OCI-LY7 (cell line): ENCODE measurements around the gene CAPS.

Source experiments
- CTCF ChIP-seq: fragments of 200-600 bp; sonication (generic); conservative IDR thresholded peaks from 2 replicates; pipeline ENCODE4 v1.5.1; 2014; ENCODE audit warnings: mild to moderate bottlenecking, antibody characterized with exemption, low read length, moderate library complexity, mixed read lengths
- EZH2phosphoT487 ChIP-seq: fragments of 200-600 bp; sonication (generic); IDR thresholded peaks from 2 replicates; pipeline ENCODE4 v1.6.1; 2018; ENCODE audit warnings: low read depth, borderline replicate concordance, mild to moderate bottlenecking, mixed run types, antibody characterized with exemption, low read length, moderate library complexity, mixed read lengths

GRCh38 chr19:5958074-5958850 lies 44.2 kb downstream of the CAPS start:
- TF ChIP-seq CTCF (no peak), EZH2phosphoT487 (no peak)
